T-helper 1 cell treated with Interleukin-12 subunit alpha and Interleukin-12 subunit beta and Interleukin-4 antibody, amounts not matched to agents 30 μg/mL and 1 μg/mL, for 36 hours (primary cell): Measurements from ENCODE around the gene MS4A8.

Experiments
- H3K27ac Mint-ChIP-seq: one replicate; pipeline ENCODE4 v1.8.0; 2021; ENCODE audit warnings: mild to moderate bottlenecking, mixed read lengths
- H3K27me3 Mint-ChIP-seq: one replicate; pipeline ENCODE4 v1.8.0; 2021; ENCODE audit warnings: low read depth, mixed read lengths
- H3K36me3 Mint-ChIP-seq: one replicate; pipeline ENCODE4 v1.8.0; 2021; ENCODE audit warnings: low read depth, mixed read lengths
- H3K4me1 Mint-ChIP-seq: one replicate; pipeline ENCODE4 v1.8.0; 2021; ENCODE audit warnings: low read depth, mixed read lengths
- H3K4me3 Mint-ChIP-seq: one replicate; pipeline ENCODE4 v1.8.0; 2021; ENCODE audit warnings: mild to moderate bottlenecking, moderate library complexity, mixed read lengths
- H3K9me3 Mint-ChIP-seq: one replicate; pipeline ENCODE4 v1.8.0; 2021; ENCODE audit warnings: mixed read lengths

MS4A8 gene

GRCh38 chr11:60764879-60765278, 65.5 kb downstream of the MS4A8 start:
- no peaks in the 10 kb centered on the region for H3K4me1 Mint-ChIP-seq
- peaks cover 25% of the 10 kb centered on the region for H3K27me3 Mint-ChIP-seq
- H3K4me3 Mint-ChIP-seq: no peak overlapping the region
- no peak overlapping the region for H3K27ac Mint-ChIP-seq
- H3K9me3 Mint-ChIP-seq: no peaks in the 10 kb centered on the region
- H3K36me3 Mint-ChIP-seq: no peaks in the 10 kb centered on the region

- peaks cover 20% of the 10 kb centered on the region for H3K27me3 Mint-ChIP-seq
- no peak overlapping the region for H3K4me3 Mint-ChIP-seq
- no peak overlapping the region for H3K27ac Mint-ChIP-seq
Observed at GRCh38 chr11:60765355-60765754, 65.9 kb downstream of the MS4A8 start.

More at GRCh38 chr11:60765355-60765754, 65.9 kb downstream of the MS4A8 start:
- no peaks in the 10 kb centered on the region for H3K9me3 Mint-ChIP-seq
- no peaks in the 10 kb centered on the region for H3K36me3 Mint-ChIP-seq
- no peaks in the 10 kb centered on the region for H3K4me1 Mint-ChIP-seq
